Suppressor macrophage (primary cell): ENCODE measurements around the gene FOXF2.

Experiments used
- DNase-seq, 4 experiments: peaks; one replicate each; pipeline ENCODE4 v3.0.0-alpha.2; 2020 to 2022

FOXF2 gene

DNA sequence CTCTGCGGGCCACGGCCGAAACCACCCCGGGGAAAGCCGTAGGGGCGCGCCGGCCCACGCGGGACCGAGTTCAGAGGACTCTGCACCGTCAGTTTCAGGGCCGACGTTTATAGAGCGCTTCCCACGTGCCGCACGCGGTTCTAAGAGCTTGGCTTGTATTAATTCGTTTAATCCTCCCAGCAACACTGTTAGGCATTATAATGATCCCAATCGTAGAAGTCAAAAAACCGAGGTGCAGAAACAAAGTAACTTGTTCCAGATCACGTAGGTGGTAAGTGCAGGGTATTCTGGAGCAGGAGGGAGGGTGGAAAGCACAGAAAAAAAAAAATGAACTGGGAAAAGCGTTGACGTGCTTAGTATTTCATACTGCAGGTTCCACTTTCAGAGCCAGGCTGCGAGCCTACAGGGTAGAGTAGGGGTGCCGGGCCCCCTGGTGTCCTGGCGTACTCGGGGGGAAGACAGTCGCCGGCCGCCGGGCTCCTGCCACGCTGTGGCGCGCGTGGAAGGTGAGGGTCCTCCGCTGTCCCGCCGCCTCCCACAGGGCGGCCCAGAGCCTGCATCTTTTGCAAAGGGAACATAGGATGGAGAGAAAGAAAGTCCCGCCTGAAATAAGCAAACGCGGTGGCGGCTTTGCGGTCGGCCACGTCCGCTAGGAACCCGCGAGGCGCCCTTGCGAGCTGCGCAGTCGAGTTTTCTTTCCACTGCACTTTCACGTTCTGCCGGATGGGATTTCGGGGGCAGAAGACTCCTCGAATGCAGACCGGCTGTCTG lies 10.2 kb upstream of the FOXF2 start:
- no peak for DNase-seq

DNA sequence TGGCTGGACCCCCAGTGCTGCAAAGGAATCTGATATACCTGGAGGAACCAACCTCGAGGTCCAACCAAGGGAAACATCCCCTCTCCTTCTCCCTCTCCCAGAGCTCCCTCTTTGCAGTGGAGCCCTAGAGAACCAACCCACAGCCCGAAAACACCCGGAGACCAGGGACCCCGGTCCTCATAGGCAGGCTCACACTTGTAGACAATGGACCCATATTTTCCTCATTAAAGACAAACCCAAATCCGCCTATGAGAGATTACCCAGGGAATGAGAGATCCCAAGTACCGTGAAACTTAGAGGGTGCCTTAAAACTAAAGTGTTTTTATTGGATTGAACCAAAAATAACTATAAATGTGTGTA lies 9.6 kb upstream of the FOXF2 start:
- no peak for DNase-seq

DNA sequence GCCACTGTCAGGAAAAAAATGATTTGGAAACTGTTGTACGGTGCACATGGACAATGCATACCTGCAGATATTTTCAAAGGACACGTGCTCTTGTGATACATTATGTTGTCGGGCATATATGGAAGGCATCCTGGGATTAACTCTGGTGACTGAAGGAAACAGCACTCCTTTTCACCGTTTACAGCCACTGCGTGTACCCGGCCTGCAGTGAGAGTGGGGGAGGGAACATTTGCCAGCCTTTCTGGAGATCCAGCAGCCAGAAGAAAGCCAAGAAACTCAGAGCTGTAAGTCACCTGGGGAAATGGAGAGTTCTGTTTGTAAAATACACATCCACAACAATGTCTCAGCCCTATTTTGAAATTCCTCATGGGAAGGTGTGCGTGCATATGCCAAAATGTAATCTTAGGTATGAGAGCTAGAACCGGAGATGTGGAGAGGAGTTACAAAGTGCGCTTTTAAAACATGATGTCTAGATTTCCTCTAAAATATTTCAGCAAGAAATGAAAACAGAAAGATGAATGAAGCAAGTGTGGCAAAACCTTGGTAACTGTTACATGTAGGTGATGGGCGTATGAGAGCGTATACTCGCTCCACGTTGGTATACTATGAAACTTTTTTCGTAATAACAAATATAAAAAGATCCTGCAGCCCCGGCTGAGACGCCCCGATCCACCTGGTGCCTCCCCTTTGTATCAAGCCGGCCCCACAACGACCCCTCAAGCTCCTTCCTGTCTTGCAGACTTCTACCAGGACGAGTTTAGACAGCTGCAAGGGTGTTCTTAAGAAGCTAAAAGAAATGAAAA lies 8.6 kb upstream of the FOXF2 start:
- DNase-seq = no peak

DNA sequence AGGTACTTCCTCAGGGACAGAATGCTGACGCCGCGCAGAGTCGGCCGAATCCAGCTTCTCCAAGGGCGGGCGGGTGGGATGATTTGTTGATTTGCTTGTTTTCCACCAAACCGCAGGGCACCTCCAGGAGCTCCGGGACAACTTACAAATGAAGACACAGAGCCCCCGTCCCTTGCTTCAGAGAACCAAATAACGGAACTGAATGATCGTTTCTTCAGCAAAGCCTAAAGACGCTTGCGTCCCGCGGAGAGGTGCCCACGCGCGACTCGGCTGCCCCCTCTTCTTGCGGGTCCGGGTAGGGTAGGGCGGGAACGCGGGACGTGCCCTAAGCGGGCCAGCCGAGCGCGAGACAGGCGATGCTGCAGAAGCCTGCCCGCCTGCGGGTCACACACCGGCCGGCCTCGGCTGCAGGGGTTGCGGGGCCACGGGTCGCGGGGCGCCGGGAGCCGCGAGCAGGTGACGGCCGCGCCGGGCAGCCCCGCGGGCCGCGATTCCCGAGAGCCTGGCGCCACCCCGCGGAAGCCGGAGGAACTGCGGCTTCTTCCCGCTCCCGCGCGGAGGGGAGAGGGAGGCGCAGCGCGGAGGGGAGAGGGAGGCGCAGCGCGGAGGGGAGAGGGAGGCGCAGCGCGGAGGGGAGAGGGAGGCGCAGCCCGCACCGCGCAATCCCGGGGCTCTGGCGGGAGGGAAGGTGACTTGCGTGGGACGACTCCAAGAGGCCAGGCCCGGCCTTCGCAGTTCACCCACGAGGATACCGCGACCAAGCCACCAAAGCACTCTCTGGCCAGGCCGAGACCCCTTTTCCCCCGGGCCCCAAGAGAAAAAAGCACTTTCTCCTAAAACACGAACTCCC lies 7.7 kb upstream of the FOXF2 start:
- peak; percentile 35 to 69 (median 58) for DNase-seq

DNA sequence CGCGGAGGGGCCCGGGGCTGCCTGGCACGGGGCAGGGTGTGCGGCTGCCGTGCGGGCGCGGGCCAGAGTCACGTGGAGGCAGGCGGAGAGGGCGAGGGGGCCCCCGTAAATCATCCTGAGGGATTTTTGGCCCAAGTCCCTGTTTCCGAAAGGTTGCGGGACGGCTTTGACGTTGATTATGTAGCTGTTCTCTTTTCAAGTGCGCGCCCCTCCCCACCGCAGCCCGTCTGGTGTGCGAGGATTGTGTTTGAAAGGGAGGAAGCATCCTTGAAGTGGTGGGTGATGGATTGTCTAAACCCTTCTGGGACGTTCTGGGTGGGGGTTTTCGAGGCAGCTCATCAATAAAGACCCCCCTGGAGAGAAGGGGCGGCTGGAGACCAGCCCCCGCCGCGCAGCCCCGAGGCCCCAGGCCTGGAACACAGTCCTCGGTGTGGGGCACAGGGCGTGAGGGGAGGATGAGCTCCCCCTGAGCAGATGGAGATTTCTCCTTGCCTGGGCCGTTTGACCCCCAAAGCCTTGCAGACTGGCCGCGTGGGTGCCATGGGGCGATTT lies 7.0 kb upstream of the FOXF2 start:
- no peak for DNase-seq

DNA sequence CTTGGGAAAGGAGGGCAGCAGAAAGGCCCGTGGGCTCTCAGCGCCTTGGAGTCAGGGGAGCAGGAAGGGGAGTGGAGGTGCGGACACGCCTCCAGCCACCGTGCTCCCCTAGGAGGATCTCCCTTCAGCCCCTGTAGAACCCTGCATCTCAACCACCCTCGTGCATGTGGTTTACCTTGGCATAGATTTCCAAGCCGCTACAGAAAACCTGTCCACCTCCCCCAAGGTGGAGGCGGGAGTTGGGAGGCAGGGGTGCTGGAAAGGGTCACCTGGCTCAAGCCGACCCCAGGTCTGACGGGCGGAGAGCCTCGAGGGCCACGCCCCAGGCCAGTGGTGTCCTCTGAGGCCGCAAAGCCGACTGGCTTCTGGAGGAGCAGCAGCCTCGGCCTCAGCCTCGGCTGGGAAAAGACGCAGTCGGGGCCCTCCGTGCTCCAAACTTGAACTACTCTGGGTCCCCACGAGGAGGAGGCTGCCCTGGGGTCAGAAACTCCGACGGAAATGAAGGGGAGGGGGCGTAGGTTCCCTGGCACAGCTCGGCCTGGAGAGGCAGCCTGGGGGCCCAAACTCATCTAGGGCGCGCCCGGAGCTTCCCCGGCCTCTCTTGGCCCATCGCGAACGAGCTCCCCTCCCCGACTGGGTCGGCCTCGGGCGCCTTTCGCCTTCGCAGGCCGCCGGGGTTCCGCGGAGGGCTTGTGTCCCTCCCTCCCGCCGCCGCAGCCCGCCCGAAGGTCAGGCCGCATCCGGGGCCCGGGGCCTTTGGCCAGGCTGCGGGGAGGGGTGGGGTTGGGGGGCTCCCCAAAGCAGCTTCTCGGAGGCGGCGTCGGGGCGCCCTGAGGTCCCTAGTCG lies 6.3 kb upstream of the FOXF2 start:
- no peak for DNase-seq

DNA sequence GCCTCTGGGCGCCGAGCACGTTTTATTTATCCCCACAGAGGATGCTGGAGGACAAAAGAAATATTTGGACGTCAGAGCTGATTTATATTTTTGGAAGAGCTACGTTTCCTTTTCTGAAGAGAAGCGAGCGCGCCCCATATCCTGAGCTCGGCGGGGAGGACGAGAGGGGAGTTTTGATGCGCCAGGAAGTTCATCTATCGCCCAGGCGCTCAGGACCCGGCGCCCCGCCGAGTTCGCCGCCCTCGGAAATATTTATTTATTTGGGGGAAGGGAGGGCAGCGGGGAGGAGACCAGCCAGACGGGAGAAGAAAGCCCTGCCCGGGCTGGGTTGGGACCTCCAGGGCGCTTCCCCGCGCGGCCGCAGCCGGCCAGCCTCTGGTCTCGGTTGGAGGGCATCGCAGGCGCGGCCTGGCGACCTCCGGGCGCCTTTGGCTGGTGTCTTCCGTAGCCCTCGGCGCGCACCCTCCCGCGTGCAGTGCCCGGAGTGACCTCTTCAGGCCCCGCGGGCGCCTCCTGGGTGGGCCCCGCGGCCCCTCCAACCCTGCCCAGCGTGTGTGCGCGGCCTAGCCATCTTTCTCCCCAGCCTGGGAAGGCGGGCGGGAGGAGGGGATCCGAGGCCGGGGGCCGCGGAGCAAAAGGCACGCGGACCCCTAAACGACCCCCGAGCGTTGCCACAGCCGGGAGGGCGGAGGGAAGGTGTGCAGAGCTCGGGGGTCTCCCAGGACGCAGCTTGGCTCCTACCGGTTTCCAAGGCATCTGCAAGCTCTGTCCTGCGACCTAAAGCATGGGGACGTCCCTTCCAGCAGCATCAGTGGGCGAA lies 5.4 kb upstream of the FOXF2 start:
- DNase-seq = no peak

DNA sequence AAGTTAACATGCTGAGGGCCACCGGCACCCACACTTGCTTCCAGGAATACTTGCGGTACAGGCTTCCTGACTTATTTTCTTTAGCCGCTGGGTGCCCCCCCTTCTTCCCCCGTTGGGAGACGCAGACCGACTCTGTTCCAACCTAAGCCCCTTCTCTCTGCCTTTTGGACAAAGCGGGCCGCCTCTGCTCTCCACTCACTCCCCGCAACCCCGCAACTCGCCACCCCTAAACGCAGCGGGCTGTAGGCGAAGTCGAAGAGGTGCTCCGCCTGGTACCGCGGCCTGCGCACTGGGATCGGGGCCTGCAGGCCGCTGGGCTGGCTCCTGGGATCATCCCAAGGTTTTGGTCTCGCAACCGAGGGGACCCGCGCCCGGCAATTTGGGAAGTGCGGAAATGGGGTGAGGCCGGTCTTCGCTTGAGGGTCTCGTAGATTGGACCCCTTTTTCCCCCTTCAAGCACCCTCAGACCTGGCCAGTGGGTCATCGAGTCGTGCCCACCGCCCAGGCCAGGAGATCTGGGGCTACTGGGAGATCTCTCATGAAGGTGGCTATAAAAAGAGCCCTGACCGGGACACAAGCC lies 4.7 kb upstream of the FOXF2 start:
- DNase-seq = no peak

DNA sequence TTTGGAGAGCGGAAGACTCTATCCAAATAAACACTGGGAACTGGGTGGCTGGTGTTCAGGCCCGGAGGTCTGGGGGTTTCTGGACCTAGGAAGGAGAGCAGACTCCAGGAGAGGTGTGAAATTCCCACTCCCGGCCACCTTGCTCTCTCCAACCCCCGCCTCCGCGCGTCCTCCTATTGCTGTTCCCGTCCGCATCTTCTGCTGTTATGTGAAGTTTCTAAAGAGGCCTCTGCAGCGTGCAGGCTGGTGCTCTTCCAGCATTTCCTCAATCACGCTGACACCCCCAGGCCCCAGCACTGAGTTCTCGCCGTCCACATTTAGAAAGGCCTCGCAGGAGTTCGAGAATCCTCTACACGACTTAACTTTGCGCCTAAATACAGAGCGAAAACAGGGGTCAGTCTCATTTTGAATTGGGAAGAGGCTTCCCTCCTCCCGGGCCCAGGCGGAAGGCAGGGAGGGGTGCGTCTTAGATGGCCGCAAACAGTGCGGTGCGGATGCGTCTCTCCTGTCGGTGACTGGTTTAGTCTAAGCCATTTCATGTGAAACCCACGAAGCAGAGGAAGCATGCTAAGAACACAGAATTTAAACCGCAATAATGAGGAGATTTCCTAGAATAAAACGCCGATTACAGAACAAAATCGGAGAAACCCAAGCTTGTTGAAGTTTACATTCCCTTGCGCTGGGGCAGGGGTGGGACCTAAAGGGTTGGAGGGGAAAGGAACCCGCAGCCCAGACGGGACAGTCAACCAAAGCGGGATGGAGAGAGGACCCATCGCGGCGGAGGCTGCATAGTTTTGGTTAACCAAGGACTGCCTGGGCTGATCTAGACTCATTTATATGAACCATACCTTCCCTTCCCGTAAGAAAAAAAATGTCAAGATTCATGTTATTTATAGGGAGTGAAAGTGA lies 4.0 kb upstream of the FOXF2 start:
- DNase-seq = no peak

DNA sequence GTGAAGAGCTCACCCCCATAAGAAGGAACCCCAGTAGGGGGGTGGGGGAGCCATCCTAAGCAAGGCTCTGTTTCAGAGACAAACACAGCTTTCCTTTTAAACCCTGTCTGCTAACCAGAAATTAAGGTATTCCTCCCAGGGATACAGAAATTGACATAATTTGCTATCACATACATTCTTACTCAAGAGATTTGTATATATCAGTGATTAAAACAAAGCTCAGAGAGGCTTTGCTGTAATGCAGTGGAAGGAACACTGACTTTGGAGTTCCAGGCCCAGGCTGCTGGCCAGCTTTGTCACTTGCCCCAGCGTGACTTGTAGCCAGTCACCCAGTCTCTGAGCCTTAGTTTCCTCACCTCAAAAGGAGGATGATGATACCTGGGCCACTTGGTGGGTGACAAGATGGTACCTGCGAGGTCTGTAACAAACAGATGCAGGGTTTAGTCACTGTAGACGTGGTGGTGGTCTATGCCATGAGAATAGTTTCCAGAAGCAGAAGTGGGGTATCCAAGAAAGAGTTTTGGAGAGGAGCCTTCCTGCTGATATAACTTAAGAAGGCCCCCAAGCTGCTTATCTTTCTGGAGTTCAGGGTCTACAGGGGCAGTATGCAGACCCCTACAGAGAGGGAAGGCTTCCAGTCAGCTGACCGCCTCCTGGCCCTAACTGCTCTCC lies 3.2 kb upstream of the FOXF2 start:
- DNase-seq = no peak

DNA sequence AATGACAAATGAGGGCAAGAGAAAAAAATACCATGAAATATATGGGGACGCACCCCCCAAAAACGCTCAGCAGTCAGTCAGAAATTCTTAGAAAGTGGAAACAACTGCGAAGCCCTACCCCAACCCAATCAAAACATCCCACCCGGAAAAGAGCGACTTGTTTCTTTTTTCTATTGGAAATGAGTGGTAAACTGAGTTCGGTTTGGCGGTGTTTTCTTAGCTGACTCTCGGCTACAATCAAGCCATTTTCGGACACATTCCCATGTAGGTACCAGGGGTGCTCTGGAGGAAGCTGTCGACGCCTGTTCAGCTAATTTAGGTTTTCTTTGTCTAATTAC lies 1.9 kb upstream of the FOXF2 start:
- DNase-seq = no peak

DNA sequence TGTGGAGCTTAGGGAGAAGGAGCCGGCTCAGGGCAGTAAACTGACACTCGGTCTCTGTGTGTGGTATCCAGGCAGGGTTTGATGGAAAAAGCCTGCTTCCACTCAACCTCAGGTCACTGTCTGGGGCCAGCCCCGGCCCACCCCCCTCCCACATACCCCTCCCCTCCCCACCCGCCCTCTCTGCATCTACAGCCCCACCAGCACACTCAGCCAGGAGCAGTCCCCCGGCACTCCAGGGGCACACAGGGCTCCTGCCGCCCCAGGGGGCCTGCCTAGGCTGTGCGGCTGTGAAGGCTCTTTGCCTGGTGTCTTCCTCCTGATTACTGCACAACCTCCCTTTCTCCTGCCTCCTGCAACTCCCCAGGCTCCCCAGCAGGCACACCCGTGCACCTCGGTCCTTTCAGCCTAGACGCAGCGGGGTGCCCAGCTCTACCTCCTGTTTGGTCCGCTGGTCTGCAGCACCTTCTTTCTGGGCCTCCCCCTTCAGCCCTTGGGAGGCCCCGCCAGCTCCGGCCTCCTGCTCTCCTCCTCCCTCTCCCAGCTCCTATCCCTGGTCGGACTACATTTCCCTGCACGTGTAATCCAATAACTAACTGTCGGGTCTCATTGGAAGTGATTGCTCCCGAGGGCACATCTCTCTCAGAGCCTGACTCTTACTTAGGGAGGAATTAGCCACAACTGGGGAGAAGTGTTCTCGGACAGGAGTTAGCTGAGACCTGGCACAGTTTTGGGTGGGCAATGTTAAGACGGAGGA lies 1.3 kb upstream of the FOXF2 start:
- DNase-seq = no peak

DNA sequence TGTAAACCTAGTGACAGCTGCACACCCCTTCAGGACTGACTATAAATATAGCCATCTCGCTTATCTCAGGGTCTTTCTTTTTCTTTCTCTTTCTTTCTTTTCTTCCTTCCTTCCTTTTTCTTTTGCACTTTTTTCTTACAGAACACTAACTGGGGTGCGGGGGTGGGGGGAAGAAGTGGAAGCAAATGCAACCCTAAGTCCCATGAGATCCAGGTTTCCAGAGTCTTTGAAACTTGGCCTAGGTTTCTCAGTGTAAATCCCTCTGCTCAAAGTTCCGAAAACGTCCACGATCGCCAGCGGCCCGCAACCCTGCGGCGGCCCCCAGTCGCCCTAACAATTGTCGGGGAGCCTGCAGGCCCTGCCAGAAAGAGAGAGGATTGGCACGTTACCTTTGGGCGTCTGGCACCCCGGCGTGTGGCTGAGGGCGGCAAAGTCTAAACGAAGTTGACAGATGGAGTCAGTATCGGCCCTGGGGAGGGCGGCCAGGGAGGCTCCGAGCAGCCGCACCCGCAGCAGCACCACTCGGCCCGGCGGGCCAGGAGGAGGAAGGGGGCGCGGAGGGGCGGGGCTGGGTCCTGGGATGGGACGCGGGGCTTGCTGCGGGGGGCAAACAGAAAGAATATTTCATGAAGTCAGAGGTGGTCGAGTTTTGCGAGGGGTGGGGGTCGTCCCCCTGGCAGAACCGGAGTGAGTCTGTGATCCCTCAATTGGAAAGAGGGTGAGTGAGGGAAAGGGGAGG lies 577 bp upstream of the FOXF2 start:
- DNase-seq = no peak

DNA sequence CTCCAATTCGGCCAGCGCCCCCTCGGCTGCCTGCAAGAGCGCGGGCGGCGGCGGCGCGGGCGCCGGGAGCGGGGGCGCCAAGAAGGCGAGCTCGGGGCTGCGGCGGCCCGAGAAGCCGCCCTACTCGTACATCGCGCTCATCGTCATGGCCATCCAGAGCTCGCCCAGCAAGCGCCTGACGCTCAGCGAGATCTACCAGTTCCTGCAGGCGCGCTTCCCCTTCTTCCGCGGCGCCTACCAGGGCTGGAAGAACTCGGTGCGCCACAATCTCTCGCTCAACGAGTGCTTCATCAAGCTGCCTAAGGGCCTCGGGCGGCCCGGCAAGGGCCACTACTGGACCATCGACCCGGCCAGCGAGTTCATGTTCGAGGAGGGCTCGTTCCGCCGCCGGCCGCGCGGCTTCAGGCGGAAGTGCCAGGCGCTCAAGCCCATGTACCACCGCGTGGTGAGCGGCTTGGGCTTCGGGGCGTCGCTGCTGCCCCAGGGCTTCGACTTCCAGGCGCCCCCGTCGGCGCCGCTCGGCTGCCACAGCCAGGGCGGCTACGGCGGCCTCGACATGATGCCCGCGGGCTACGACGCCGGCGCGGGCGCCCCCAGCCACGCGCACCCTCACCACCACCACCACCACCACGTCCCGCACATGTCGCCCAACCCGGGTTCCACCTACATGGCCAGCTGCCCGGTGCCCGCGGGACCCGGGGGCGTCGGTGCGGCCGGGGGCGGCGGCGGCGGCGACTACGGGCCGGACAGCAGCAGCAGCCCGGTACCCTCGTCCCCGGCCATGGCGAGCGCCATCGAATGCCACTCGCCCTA lies 963 bp downstream of the FOXF2 start:
- peak; percentile 54 to 74 (median 64) for DNase-seq

DNA sequence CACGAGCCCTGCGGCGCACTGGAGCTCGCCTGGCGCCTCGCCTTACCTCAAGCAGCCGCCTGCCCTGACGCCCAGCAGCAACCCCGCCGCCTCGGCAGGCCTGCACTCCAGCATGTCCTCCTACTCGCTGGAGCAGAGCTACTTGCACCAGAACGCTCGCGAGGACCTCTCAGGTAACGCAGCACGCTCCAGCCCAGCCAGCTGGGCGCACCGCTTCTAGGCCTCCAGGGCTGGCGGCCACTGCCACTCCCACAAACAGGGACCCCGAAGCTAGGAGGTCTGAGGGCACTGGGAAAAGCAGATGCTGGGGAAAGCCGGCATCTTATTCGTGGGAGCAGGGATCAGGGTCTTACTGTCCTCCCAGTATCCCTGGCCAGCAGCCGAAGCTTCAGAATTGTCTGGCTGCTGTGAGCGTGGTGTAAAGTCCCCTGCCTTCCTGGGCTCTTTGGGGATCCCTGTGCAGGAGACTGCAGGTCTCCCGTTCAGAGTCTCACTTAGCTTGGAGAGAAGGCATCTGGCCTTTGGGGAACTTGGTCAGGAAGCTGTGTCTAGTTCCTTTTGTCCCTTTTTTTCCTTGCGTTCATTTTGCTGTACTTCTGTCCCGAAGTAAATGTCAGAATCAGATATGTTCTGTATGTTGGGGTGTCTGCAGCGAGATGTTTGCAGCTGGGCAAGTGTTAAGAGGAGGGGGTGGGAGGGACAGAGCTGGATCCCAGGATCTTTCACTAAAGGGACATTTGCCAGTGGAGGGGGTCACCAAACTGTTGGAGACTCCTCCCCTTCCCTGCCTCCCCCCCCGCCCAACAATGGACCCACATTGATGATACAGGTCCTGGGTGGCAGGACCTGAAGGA lies 1.8 kb downstream of the FOXF2 start:
- DNase-seq = no peak
